C4-2B (cell line): ENCODE measurements around the gene CNIH1.
"Not testable (repeated sequence)": the region's sequence is repeated elsewhere in the genome, so short reads cannot be mapped to it uniquely, and the experiment has no call there.

Experiments
- H3K27ac ChIP-seq: fragments of 450-650 bp; 2 replicates; pipeline ENCODE4 v1.5.1; 2017
- CTCF ChIP-seq: fragments of 450-650 bp; conservative IDR thresholded peaks from 2 replicates; pipeline ENCODE4 v1.5.1; 2017; ENCODE audit warnings: mild to moderate bottlenecking
- ZFX ChIP-seq: fragments of 450-650 bp; IDR thresholded peaks from 2 replicates; pipeline ENCODE4 v1.6.1; 2017

CNIH1 gene

GRCh38 chr14:54396493-54397335 lies 44.5 kb downstream of the CNIH1 start, which contains the start of gene CDKN3:
CDKN3 (plus strand) TSS chr14:54397007; CDS start chr14:54397069, 62 bp downstream.
- peak; percentile 51 for TF ChIP-seq CTCF
- no peak; the same call in 1 of the 2 replicates for TF ChIP-seq ZFX
- peak within 1 kb of the TSS; percentile 89 for H3K27ac ChIP-seq

GRCh38 chr14:54396183-54396492 lies 45.0 kb downstream of the CNIH1 start:
- H3K27ac ChIP-seq = peak overlapping the region; percentile 89
- TF ChIP-seq ZFX (no peak), CTCF (no peak)

GRCh38 chr14:54395716-54396115 lies 45.5 kb downstream of the CNIH1 start:
- TF ChIP-seq ZFX (no peak), CTCF (no peak)
- no peak overlapping the region for H3K27ac ChIP-seq

- H3K27ac ChIP-seq = no peak overlapping the region
- TF ChIP-seq ZFX (no peak), CTCF (no peak)
Measured at GRCh38 chr14:54395284-54395683, 45.9 kb downstream of the CNIH1 start.

GRCh38 chr14:54394596-54394995 lies 46.6 kb downstream of the CNIH1 start:
- TF ChIP-seq CTCF = no peak
- TF ChIP-seq ZFX = no peak
- H3K27ac ChIP-seq = no peak overlapping the region

GRCh38 chr14:54392986-54393884 lies 47.9 kb downstream of the CNIH1 start:
- H3K27ac ChIP-seq = not testable (repeated sequence)

- no peak for TF ChIP-seq ZFX
- TF ChIP-seq CTCF = no peak
- no peak overlapping the region for H3K27ac ChIP-seq
Measured at GRCh38 chr14:54392131-54392859, 48.9 kb downstream of the CNIH1 start.
